NCI-H1092 treated with DMSO at 0.1 percent for 48 hours (cell line): ENCODE measurements around the gene STK16.

Experiments
- DNase-seq: peaks from one replicate; lab custom pipeline; 2025; lab: John Stamatoyannopoulos, UW

STK16 gene

DNA sequence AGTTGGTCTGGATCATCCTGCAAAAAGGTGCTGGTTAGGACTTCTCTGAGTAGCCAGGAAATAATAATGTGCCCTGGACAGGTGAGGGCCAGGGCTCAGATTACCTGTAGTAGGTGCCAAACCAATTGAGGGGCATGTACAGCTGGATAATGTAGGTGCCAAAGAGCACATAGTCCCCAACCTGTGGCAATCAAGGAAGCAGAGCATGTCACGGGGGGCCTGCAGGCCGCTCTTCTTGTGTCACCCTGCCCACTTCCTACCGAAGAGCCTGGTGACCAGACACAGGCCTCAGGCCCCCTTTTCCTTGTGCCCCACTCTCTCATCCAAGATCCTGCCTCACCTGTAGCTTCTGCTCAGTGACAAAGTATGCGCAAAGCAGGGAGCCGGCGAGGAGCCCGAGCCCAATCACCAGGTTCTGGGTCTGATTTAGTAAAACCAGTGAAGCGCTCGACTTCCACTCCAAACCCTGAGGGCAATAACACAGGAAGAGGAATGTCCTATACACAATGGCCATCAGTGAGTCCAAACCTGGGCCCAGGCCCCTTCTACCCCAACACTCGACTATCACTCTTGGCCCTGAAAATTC, 31.7 kb upstream of the STK16 start:
- DNase-seq: no peak

DNA sequence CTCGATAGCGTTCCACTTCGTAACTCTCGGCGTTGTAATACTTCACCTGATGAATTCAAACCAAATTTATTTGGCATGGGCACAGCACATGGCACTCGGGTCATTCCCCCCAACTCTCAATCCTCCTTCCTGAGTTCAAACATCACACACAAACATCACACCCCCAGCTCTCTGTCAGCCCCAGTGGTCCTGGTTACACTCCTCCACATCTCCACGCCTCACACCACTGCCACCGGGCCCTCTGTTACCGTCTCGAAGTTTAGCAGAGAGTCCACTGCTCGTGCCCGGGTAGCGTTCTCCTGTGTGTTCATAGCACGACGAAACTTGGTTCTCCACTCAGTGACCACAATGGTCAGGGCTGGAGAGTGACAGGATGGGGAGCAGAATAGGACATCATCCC, 31.1 kb upstream of the STK16 start:
- DNase-seq: no peak

DNA sequence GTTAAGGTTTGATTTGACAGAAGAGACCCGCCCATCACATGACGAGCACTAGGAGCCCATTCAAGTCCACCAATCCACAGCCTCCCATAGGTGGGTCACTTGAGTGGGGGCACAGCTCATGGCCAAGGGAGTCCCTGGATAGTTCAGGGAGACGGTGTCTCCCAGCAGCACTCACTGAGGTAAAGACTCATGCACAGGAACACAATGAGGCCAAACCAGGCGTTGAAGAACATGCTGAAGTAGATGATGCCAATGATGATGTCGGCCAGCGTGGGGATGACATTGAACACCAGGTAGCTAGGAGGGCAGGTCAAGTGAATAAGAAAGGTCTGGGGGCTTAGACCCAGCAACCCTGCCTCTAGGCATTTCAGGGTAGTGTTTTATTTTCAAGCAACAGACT, 30.5 kb upstream of the STK16 start:
- no peak for DNase-seq

DNA sequence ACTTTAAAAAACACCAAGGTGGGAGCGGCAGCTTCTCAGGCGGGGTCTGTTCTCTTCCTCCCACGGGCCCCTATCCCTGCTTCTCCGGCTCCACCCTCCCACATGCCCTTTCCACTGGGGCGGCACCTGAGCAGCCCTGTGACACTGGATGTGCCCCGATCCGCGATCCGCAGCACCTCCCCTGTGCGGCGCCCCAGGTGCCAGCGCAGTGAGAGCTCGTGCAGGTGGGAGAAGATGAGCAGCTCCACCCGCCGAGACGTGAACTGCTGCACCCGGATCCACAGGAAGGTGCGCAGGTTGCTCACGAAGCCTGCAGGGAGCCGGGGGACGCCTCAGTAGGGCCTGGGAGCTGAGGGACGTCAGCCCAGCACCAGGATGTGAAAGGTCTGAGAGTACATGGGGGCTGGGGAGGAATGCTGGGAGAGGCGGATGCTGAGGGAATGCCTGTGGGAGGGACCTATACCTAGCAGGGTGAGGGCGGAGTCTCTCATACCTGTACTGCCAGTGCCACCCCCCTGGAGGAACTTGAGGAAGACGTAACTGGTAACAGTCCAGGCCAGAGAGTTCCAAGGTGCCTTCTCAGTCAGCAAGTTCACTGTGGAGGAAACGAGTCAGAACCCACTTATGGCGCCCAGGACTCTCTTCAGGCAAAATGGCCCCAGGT, 29.3 kb upstream of the STK16 start:
- no peak for DNase-seq

DNA sequence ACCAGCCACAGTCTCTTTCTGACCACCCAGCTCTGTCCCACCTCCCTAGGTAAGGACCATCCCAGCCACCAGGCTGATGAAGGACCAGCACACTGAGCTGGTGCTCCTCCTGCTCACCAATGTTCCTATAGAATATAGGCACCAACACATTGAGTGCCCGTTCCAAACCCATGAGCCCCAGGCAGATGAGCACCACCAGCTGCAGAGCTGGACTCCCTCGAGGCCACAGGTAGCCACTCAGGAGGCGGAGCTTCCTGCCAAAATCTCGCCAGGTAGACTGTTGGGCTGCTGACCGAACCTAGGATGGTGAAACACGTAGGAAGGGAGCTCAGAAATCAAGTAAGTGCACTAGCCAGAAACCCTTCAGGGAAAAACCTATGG, 28.8 kb upstream of the STK16 start:
- DNase-seq: no peak

DNA sequence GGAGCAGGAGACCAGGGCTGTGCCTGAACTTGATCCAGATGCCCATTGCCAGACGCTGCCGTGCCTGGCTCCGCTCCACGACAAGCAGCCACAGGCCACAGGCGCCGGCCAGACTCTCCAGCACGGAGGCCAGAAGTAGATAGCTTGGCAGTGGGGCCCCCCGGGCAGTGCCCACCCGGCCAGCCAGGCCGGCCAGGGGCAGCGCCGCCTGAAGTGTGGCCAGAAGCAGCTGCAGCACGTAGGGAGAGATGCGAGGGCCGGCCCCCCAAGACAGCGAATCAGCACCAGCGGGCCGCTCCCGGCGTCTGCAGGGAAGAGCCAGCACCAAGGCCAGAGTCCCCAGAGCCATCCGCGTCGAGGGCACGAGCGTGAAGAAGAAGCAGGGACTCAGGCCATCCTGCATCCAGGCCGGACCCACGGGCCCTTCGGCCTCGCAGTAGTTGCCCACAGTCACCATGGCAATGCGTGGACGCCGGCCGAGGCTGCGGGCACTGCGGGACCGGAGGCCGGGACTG, 27.0 kb upstream of the STK16 start:
- peak; percentile 57 for DNase-seq

DNA sequence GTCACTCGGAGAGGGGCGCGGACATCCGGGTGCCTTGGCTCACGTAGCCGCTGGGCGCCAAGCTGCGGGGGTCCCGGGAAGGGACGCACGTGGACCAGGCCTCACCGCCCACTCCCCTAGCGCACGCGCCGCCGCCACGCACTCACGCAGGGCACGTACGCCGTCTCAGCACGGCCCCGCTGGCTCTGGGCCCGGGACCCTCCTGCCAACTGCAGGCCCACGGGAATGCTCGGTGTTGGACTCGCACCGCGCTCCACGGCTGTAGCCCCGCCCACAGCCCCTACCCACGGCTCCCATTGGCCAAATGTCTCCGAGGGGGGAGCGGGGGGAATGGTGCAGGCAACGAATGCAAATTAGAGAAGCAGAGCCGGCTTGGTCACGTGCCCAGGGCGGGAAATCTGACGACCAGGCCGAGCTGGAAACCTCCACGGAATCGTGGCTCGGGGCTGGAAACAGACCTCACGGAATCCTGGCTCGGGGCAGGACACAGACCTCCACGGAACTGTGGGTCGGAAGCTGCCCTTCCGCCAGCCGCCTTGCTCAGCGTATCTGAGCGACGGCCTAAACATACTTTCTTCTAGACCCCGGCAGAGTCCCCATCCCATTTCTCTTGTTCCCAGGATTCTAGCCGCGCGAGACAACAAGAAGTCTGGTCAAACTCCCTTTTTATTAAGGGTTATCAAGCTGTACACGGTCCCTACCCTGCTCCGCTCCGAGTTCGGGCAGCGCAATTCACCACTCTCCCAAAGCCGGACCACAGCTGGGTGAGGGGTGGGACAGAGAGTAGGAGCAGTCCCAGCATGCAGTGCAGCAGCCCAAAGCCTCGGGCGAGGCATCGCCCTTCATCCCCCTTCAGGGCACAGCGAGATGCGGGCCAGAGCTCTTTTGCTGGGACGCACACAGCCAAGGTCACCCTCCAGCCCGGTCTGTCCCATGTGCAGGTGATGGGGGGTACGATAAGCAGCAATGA, 26.3 kb upstream of the STK16 start, which contains the start of gene ABCB6:
Gene ABCB6, minus strand, starts transcription at position 227 of the 970 bp plus-strand sequence. CDS start 285 bp downstream, outside the sequence.
- peak; percentile 85 for DNase-seq

DNA sequence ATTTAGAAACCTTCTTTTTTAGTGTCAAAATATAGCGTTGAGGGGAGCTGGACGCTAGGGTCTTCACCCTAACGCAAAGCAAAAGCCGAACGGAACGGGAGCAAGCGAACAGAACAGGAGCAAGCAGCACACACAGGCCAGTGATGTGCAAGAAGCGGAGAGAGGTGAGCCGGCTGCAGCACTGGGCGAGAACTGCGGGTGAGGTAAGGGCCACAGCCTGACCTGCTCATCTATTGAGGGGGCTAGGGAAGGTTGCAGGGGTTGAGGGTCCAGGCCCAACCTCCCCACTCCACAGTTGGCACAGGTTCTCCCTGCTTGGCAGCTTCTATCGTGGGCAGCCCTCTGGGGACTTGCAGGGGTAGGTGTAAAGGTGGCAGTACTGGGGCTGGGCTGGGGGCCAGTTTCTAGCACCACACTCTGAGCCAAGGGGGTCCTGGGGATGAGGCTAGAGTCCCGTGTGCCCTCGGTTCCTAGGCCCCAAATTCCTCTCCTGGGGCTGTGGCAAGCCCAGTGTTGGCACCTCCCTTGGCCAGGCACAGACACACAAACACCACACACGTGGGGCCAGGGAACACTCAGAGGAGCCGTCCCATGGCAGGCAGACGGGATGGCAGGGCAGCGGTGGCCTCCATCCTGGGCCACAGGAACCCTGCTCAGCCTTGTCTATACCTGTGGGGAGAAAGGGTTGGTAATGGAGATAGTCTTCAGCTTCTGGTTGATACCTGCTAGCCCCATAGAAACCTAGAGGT, 25.3 kb upstream of the STK16 start:
- no peak for DNase-seq

DNA sequence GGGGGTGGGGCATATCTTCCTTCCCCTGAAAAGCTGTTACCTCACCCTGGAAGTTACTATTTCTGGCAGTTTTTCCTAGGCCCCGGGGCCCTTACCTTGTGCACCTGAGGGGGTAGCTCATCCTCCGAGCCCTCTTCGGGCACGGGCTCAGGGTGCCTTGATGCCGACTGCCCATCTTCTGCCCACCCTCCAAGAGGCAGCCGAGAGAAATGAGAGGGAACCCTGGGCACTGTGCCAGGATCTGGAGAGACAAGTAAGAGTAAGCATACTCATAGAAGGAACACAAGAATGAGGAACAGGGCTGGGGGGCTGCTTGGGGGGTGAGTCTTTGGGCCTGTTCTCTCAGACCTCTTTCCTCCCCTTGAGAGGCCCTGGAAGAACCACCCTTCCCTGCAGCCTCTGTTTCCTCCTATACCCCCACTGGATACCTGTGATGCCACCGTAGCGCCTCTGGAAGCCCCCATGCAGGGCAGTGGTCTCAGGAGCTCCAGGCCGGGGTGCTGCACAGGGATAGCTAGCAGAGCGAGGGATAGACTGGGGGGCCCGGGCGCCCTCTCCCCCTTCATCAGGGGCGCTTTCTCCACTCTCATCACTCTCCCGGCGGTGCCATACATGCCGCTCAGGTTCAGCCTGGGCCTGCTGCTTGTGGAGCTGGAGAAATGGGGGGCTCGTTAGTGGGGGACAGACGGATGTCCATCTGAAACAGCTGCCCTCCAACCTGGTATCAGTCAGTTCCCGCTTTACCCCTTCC, 24.5 kb upstream of the STK16 start:
- DNase-seq: no peak

DNA sequence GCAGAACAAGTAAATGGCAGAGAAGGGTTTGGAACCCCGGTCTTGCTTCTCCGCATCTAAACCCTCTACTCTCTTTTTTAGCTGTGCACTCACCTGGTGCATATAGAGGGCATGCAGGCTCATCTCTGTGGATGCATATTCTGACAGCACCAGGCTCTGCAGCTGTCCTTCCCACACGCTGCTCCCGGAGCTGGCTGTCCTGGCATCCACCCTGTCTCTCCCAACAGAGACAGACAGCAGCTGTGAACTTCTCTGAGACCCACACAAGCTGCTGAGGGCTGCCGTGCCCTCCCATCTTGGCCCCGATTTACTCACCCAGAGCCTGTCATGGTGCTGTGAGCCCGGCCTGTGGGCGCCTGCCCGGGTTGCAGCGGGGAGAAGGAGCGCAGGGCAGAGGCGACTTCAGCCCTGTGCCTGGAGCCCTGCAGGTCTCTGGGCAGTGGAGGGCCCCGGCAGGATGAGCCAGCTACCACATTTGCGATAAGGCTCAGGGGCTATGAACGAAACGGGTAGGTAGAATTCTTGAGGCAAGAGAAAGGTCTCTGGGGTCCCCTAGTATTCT, 23.2 kb upstream of the STK16 start:
- no peak for DNase-seq

DNA sequence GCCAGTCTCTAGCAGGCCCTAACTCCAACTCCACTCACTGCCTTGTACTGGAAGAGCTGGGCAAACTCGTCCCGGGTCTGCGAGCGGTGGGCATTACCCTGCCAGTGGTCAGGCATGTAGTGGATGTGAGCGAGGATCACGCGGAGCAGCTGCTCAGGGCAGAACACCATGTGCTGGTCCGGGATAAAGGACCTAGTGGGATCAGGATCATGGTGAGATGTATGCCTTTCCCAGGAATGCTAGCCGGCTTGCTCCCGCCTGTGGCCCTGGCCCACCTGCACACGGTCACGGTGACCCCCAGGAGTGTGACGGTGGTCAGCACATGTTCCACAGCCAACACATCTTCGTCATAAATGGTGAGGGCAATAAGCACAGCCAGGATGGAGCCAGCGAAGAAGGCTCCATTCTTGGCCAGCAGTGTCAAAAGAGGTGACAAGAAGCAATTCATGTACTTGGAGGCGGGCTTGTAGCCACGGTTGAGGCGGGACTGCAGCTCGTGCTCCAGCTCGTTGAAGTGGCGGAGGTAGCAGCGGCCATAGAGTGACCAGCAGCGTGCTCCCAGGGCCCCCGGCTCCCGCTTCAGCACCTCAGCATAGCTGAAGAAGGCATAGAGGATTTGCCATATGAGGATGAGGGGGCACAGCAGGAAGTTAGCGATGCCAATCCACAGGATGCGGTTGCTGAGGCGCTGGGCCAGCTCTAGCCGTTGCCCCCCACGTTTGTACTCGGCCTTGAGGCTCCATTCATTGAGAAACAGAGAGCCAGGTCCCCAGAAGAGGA, 21.3 kb upstream of the STK16 start:
- no peak for DNase-seq

DNA sequence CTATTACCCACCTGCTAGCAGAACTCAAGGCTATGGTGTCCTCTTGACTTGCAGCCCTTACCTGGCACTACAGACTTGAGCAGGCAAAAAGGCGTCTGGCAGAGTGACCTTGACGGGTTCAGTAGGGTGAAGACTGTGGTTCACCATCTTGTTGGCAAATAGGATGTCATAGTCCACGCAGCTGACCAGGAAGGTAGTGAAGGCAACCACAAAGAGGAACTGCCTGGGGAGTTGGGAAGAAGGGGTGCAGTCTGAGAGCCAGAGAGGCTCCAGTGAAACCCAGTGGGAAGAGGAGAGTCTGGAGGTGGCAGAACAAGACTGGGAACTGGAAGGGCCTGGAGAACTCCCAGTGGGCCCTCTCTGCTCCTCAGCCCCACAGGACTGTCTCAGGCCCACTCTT, 19.9 kb upstream of the STK16 start:
- DNase-seq: no peak

DNA sequence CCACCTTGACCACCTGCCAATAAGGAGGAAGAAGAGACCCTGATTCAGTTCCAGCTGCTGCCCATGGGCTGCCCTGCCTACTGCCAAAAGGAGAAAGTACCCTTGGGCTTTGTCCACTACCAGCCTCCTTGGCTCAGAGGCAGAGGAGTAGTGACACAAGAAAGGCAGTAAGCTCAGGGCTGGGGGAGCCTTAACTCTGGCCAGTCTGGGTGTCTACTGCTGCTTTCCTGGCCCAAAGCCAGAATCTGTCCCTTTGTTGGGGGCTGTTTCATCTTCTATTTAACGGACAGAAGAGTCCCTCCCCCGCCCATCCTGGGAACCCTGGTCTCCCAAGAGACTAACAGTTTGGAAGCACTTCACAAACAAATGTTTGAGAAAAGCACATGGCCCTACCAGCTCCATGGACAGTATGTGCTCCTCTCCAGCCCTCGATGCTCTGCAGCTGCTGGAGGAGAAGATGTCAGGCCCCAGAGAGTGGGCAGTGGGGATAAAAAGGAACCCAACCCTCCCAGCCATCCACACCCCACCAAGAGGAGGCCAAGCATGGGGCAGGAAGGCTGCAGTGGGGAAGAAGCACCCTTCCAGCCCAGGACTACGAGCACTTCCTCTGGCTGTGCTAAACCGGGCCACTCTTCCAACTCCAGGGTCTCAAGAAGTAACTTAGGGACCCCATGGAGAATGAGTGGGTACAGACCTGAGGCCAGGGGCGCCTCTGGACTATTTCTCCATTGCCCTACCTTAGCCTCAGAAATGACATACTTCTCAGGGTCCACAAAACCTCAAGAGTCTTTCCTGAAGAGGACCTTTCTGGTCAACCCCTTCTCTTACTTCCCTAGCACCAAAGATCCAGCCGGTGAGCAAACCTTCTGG, 17.0 kb upstream of the STK16 start:
- DNase-seq: no peak

DNA sequence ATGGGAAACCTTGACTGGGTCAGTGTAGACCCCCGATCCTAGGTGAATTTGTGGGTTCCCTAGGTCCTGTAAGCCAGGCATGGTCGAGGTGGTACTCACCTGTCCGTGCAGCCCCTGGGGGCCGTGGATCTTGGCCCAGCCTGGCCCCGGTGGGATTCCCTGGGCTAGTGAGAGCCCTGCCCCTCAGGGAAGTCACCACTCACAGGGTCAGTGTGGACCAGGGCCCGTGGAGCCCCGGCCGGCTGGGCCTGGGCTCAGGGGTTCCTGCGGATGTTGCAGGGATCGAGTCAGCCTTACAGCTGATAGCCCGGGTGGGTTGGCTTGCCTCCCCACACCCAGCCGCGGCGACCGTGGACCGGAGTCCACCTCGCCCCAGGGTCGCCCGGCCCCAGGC, 16.4 kb upstream of the STK16 start:
- DNase-seq: no peak

DNA sequence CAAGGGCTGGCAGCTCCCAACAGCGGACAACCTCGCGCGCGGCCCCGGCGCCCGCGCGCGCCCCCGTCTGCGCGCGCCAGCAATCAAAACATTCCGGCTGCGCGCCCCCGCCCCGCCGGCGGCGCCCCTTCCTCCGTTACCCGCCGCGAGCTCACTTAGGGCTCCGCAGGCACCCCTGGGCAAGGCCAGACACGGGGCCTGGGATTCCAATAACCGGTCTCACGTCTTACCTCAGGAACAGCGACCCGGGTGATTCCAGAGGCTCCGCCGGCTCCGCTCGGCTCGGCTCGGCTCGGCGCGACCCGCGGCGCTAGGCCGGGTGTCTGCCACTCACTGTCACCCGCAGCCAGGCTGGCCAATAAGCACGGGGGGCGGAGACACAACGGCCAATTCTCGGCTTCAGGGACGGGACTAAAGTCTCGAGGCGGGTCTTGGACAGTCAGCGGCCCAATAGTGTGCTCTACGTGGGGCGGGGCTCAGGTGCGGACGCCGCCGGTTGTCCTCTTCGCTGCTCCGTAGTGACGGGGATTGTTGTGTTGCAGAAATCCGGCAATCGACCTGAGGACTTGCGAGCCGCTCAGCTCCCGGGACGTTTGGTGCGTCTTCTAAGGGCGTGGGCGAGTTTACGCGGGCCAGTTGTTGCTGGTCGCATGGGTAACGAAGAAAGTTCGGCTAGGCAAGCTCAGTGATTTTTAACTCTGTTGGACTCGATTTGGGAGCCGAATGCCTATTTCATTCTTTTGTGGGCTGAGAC, 15.8 kb upstream of the STK16 start, which contains the start of the genes ANKZF1 and ATG9A:
Gene ANKZF1, plus strand, starts transcription at position 502 of the 754 bp plus-strand sequence. CDS start 452 bp downstream, outside the sequence.
Gene ATG9A, minus strand, starts transcription at position 332 of the 754 bp plus-strand sequence. CDS start 1,612 bp downstream, outside the sequence.
- peak; percentile 95 for DNase-seq

DNA sequence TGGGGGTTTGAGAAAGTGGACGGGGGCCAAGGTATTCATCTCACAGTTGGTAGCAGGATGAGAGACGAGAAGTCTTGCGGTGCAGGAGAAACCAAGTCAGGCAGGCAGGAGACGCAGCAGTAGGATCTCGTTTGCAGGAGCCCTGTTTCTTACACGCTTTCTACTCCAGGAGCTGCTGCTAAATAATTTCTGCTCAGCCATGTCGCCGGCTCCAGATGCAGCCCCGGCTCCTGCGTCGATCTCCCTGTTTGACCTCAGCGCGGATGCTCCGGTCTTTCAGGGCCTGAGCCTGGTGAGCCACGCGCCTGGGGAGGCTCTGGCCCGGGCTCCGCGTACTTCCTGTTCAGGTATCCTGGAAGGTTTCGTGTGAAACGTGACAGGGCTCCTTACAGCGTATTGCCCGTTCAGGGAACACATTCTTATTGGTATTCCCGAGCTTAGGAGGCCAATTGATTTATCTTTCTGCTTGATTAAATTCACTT, 15.2 kb upstream of the STK16 start:
- no peak for DNase-seq

DNA sequence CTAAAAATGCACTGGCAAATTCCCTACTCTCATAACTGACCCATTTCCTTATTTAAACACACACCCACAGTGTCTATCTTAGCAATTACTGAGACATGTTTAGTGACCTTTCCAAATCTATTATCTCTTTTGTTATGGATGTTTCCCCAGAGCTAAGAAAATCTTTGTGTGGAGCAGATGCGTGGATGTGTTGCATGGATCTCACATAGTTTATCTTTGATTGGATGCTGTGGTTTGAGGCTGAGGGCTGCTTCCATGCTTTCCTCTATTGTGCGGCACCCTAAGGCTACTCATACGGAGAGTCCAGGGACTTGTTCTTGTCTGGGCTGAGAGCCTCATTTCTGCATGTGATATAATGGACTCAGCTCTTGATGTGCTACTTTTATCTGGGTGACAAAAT, 10.9 kb upstream of the STK16 start:
- no peak for DNase-seq

DNA sequence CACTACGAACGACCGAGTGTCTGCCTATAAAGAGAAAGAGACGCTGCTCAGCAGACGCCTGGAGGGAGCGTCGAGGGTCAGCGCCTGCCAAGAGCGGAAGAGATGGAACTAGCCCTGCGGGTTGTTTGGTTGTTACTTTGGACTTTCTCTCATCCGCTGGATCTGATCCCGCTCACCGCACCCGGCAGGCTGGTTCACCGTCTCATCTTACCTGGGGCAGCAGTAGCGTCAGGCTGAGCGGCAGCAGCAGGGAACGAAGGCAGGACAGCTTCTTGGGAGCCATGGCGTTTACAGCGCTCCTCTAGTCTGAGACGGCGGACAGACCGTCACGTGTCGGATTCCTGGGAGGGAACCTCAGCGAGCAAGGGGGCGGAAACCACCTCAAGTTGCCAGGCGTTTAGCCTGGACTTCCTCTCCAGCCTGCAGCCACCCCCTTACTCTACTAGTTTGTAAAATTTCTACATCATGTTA, 2.0 kb upstream of the STK16 start:
- DNase-seq: no peak
